Measurements from ENCODE around the gene PTPN3.

GRCh38 chr9:109418827-109419226 is 79.3 kb downstream of the PTPN3 start:
- TF ChIP-seq EZH2 (IDR thresholded peaks at IDR 0.05) (no peak), POLR2AphosphoS5 (IDR thresholded peaks at IDR 0.05; ENCODE audit: borderline replicate concordance, low read depth, low read length) (no peak), FOXP2 (optimal IDR thresholded peaks at IDR 0.05; ENCODE audit: control extremely low read depth, extremely low read length, insufficient read depth) (no peak)

All from SK-N-MC (cell line).